T-helper 2 cell treated with Interferon-gamma antibody and Interleukin-4, amounts not matched to agents 100 ng/mL and 5 ng/mL, for 36 hours (primary cell): ENCODE results near the gene ZNF540. TPM values are rescaled to one million over a fixed set of nuclear protein-coding genes. Genes with fewer than 3 reads are reported as not detected.

ENCODE experiments used
- total RNA-seq: library from RNA; stranded (reverse); gene quantifications from 2 replicates; pipeline ENCODE4 v1.2.3, GENCODE V29; 2022

ZNF540 gene
- total RNA-seq, 1 donor from 2014 or later = 0.64 TPM

Other genes starting within 250 kb of the ZNF540 start
- gene ZNF527, start 223.8 kb upstream of the ZNF540 start, total RNA-seq = 4.8 and 5.0 TPM in 2 replicates
- 5.2 and 7.0 TPM in 2 replicates for gene ZNF569, start 127.4 kb upstream of the ZNF540 start, total RNA-seq
- 2.8 and 4.4 TPM in 2 replicates for gene ZNF570, start 125.5 kb upstream of the ZNF540 start, total RNA-seq
- gene ZNF793, start 87.9 kb upstream of the ZNF540 start, total RNA-seq = 1.0 TPM in 2 replicates
- gene ZNF571, start 84 bp upstream of the ZNF540 start, total RNA-seq = 1.1 and 1.2 TPM in 2 replicates
- 11.2 and 14.4 TPM in 2 replicates for gene ZFP30, start 60.6 kb downstream of the ZNF540 start, total RNA-seq
- 2.3 and 2.9 TPM in 2 replicates for gene ZNF607, start 124.9 kb downstream of the ZNF540 start, total RNA-seq
- 4.8 TPM in 2 replicates for gene ZNF573, start 184.7 kb downstream of the ZNF540 start, total RNA-seq